Endothelial cell of umbilical vein (primary cell): ENCODE results near the gene TXNDC12.

Source experiments
- POLR2A ChIP-seq: IDR thresholded peaks from 2 replicates; pipeline ENCODE4 v1.6.1; 2012; ENCODE audit warnings: low read depth, mild to moderate bottlenecking, control low read depth, low read length
- POLR2AphosphoS5 ChIP-seq: IDR thresholded peaks from 2 replicates; pipeline ENCODE4 v1.6.1; 2012; ENCODE audit warnings: low read depth, mild to moderate bottlenecking, control low read depth, low read length, moderate library complexity; ENCODE audit not compliant: insufficient read depth

GRCh38 chr1:52037909-52038308 is 17.1 kb downstream of the TXNDC12 start:
- TF ChIP-seq POLR2A, result no peak
- TF ChIP-seq POLR2AphosphoS5, result no peak
